Activated CD4-positive, alpha-beta T cell treated with anti-CD3 and anti-CD28 coated beads for 24 hours (primary cell): Measurements from ENCODE around the gene PLPP3.

Experiments used
- DNase-seq, 2 donors: peaks; one replicate each; pipeline ENCODE4 v3.0.0-alpha.2; 2020; ENCODE audit warnings: low read depth in 2 of 2

The PLPP3 gene

GRCh38 chr1:56576880-56577405, 2.4 kb downstream of the PLPP3 start:
- DNase-seq: no peak

- no peak for DNase-seq
Measured at GRCh38 chr1:56575865-56576264, 3.5 kb downstream of the PLPP3 start.

GRCh38 chr1:56574794-56575193, 4.6 kb downstream of the PLPP3 start:
- no peak for DNase-seq

DNA sequence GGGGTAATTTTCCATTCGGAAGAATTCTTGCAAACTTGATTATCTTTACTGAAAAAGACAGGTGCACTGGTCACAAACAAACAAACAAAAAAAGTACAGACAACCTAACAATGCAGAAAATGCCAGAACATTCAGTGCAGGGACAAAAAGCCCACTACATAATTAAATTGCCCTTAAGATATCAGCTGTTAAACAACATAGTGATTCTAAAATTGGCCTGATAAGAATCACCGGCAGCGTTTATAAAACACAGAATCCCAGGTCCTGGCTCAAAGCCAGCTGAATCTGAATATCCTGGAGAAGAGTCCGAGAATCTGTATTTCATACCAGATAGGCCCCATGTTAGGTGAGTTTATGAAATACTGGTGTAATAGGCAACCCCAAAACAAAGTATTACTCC, 6.1 kb downstream of the PLPP3 start:
- no peak for DNase-seq

- DNase-seq: no peak
Measured at GRCh38 chr1:56572334-56573050, 6.9 kb downstream of the PLPP3 start.

- DNase-seq: no peak
Measured at GRCh38 chr1:56571448-56571847, 7.9 kb downstream of the PLPP3 start.

- no peak for DNase-seq
Measured at GRCh38 chr1:56570924-56571372, 8.4 kb downstream of the PLPP3 start.

- no peak for DNase-seq
Measured at GRCh38 chr1:56569661-56570060, 9.7 kb downstream of the PLPP3 start.

- no peak for DNase-seq
Measured at GRCh38 chr1:56566994-56567393, 12.4 kb downstream of the PLPP3 start.

- no peak for DNase-seq
Measured at GRCh38 chr1:56566061-56566744, 13.2 kb downstream of the PLPP3 start.

DNA sequence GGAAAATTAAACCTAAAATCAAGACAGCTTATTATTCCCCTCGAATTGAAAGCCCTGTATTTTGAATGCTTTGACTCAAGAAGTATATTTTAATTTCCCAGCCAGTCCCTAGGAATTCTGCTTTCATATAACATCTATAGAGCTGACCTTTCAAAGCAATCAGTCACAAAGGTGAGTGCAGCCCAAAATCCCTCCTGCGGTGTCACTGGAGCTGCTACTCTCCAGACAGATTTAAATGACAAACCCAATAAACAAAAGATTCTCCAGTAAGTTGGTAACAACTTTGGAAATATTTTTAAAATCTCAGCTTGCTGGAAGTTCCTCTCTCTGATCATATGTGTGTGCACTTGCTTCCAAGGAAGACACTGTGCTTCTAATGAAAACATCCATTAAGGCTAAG, 14.7 kb downstream of the PLPP3 start:
- no peak for DNase-seq

- no peak for DNase-seq
Measured at GRCh38 chr1:56563568-56563967, 15.8 kb downstream of the PLPP3 start.

DNA sequence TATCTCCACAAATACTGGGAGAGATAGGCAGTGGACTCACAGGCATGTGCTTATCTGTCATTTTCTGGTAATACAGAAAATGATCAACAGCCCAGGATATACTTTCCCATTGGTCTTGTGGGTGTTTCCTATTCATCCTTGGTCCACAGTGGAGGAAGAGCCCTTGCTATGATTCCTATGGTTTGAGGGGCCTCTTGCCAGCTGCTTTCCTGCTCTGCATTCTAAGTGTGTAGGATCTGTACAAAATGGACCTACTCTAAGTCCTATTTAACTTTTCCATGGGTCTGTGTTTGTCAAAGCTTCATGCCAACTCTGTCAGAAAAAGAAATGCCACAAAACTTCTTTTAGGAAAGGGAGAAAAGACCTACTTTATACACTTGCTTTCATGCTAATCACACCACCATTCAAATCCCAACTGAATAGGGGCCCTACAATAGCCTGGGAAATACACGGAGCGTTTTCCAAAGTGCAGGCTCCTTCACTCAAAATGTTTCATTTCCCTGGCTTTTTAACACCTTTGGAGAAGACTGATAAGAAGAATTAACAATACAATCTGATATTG, 16.4 kb downstream of the PLPP3 start:
- no peak for DNase-seq

- no peak for DNase-seq
Measured at GRCh38 chr1:56561227-56562019, 17.9 kb downstream of the PLPP3 start.

DNA sequence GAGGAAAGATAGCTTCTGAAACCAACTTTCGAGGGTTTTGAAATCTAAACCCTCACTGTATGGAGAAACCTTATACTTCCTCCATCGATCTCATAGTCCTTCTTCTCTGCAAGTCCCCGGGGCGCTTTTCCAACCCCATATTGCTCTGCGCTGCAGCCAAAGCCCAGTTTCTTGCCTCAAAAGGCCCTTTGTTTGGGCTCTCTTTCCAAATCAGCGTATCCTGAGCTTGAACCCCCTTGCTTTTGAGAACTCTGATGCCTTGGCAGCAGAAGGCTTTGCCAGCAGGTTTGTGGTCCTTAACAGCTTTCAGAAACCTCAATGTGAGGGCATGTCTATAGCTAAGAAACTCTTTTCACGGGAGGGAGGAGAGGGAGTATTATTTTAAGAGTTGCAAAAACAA, 21.6 kb downstream of the PLPP3 start:
- DNase-seq: no peak

DNA sequence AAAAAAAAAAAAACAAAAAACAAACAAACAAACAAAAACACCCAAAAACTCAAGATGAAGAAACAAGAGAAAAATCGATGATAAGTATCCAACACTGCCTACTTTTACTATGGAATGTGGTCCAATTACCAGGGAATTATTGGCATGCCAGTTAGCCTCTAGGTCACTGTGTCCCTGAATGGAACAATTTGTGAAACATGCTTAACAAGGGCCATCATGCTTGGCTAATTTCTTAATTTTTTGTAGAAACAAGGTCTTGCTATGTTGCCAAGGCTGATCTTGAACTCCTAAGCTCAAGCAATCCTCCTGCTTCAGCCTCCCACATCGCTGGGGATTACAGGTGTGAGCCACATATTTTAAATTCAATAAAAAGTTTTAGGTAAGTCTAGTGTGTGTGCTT, 23.9 kb downstream of the PLPP3 start:
- DNase-seq: no peak

DNA sequence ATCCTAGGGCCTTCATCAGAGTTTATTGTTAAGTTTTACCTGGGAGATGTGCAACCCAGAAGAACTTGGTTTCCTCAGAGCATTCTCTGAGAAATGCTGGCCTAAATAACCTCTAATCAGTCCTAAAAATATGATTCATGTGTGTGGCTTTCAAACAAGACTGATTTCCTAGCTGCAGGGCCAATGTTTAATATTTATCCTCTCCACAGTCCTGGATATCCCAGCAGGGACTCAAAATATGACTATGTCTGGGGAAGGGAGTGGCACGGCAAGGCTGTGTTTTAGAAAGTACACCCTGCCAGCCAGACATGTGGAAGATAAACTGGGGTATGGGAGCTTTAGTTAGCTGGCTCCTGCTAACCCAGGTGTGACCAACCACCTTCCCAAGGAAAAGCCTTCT, 26.3 kb downstream of the PLPP3 start:
- no peak for DNase-seq

- no peak for DNase-seq
Measured at GRCh38 chr1:56552349-56552748, 27.0 kb downstream of the PLPP3 start.

- DNase-seq: no peak
Measured at GRCh38 chr1:56551691-56552090, 27.7 kb downstream of the PLPP3 start.

- no peak for DNase-seq
Measured at GRCh38 chr1:56550859-56551188, 28.5 kb downstream of the PLPP3 start.

- DNase-seq: no peak
Measured at GRCh38 chr1:56550138-56550858, 29.1 kb downstream of the PLPP3 start.

- DNase-seq: no peak
Measured at GRCh38 chr1:56548571-56548970, 30.8 kb downstream of the PLPP3 start.
